ENCODE data around the gene ZEB2.

The ZEB2 gene

DNA sequence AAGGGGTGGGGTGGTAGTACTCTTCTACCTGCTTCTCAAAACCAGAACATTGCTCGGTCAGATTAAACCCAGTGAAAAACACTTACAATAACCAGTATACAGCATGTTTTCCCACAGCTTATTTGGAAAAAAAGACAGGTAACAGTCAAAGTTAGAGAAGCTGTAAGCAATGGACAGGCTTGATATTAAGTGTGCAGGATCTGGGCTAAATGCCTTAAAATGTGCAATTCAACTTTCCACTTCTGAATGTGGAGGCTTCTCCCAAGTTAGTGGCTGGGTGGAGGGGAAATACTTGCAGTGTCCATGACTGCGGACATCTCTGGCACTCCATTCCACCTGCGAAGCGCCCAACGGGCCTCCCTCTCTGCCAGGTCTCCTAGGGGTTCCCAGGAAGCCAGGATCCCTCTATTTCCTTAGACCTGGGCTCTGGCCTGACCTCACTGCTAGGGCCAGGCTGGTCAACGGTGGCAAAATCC is 5.3 kb downstream of the ZEB2 start:
- DNase-seq: peak in 3 of 58 donors; percentile 18 to 34 (median 31)

DNA sequence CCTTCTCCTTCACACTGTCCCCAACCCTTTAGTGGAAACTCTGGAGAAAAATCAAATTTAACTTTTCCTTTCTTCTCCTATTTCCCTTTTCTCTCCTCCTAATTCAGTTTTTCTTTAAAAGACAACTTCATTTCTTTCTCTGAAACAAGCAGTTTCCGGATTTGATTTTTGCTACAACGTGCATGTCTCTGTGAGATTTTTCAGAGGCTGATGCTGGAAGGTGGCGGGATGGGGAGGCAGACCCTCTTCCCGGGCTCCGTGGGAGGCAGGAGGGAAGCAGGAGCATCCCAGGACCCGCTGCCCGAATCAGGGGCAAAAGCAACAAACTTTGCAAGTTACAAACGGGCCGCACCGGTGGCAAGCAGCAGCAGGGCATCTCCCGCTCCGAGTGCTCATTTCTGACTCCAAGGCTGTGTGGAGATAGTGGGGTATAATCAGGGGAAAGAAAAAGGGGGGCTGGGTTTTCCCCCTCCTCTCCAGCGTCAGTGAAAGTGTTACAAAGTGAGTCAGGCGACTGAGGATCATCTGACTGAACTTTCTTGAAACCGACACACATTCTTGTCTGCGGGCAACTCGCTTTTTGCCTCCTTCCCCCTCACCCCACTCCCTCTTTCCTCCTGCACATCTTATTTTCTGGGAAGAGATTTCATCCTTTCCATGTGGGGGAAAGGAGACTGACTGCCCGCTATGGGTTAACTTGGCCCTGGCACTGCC is 6.4 kb downstream of the ZEB2 start:
- DNase-seq: peak in 18 of 58 donors; percentile 39 to 62 (median 52)

- no peak for DNase-seq
These were observed 7.0 kb downstream of the ZEB2 start for GRCh38 chr2:144512891-144513351.

DNA sequence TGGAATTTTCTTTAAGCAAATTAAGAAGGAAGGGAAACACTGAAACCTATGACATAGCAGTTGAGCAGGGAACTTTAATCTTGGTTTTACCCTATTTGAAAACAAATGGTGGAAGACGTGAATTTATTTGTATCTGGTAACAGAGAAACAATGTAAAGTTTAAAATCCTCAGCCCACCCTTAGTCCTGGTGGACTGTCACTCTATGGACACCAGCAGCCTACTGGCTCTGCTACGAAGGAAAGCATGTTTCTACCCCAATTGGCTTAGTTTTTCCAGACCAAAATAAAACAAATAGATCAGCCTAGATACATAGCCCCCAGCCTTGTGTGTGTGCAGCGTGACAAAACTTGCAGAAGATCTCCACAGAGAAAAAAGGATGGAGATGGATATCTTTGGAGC is 7.4 kb downstream of the ZEB2 start:
- no peak for DNase-seq

DNA sequence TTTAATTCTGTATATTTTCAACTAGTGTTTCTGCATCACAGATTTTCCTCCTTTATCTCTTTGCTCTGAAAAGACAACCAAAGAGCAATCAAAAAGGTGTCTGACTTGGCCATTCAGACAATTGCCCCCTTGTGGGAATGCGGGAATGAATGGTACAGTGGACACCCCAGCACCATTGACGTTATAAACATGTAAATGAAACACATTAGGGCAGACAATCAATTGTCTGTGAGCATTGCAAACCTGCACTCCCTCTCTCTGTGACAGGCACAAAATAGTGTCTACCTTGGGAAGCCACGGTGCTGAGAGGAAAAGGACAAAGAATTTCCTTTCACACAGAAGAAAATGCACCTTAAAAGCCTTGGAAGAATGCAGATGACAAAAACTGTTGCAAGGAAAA is 8.0 kb downstream of the ZEB2 start:
- DNase-seq: peak in 20 of 58 donors; percentile 39 to 85 (median 56)

DNA sequence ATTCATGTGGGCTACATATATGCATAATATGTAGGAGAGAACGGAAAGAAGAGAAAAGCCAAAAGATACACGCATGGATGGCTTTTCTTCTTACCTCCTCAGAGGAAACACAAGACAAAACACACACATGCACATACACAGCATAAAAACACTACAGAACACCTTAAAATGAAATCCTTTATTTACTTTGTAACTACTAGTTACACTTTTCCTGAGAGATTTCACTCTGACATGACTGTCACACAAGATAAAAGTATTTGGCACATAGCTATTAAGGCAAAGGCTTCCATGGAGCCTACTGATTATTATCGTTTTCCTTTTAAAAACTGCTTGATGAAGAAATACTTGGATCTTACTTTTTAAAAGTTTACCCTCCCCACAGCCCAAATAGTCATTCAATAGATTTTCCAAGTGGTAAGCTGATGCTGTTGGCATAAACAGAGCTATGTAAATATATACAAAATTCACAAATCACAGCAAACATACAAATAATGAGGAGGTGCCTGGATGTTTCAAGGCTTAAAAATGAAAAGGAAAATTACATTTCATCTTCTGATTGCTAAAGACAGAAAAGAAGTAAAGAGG is 8.6 kb downstream of the ZEB2 start:
- DNase-seq: no peak

DNA sequence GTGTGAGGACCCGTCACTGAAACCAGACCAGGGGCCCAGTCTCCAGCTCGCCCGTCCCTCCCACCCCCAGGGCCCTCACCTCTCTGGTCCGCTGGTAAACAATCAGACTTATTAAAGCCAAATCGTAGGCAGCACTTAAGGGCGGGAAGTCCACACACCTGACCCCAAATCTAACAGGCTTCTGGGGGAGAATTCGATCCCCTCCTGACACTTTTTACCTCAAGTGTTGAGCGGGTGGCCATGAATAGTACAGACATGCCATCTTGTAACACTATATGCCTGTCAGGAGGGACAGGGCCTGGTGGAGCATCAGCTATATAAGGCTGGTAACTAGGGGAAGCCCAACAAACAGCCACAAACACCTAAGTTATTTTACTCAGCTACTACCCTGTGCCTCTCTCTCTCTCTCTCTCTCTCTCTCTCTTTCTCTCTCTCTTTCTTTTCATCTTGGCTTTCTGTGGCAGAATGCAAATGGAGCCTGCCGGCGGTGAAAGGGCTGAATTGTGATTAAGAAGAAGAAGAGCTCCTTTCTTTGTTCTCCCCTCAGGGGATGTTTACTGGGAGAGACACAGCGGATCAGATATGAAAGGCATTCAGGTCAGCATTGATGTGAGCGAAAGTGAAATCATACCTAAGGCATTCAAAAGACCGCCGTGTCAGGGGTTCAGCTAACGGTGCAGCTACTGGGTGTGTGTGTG is 9.5 kb downstream of the ZEB2 start:
- peak in 6 of 58 donors; percentile 10 to 63 (median 42) for DNase-seq

- DNase-seq: no peak
These were observed 10.1 kb downstream of the ZEB2 start for GRCh38 chr2:144509879-144510221.

DNA sequence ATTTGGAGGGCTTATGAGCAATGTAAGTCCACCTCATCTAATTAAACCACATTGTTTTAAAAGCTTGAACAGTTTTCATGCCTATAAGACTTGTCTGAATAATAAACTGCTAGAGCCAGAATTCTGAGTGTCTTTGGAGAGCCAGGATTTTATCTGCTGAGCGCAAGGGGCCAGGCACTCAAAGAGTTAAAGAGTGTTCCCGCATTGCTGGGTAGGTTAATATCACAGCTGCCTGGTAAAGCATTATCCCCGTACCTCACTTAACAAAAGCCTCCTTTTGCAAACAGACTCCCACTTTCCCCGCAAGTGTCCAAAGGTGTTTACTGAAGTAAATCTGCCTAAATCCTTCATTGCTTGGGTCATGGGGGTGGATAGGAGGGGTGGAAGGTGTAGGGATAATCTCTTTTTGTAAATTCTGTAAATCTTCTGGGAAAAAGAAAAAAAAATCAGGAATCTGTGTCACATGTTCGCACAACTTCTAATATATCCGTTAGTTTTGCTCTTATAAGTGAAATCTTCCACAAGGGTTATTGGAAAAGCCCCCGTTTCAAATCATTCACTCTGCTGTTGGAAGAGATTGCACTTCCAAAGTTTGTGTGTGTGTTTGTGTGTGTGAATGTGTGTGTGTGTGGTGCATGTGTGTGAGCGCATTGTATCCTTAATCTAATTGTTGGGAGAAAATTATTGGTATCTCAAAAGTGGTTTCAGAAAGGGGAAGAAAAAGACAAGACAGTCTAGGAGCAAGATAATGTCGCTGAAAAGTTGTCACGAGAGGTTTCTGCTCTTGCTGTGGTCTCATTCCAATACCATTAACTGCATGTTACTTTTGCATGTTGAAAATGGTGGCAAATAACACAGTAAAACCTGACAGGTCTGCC is 10.7 kb downstream of the ZEB2 start:
- no peak for DNase-seq

- DNase-seq: peak in 33 of 58 donors; percentile 25 to 87 (median 58)
These were observed 11.6 kb downstream of the ZEB2 start for GRCh38 chr2:144508172-144508851.

DNA sequence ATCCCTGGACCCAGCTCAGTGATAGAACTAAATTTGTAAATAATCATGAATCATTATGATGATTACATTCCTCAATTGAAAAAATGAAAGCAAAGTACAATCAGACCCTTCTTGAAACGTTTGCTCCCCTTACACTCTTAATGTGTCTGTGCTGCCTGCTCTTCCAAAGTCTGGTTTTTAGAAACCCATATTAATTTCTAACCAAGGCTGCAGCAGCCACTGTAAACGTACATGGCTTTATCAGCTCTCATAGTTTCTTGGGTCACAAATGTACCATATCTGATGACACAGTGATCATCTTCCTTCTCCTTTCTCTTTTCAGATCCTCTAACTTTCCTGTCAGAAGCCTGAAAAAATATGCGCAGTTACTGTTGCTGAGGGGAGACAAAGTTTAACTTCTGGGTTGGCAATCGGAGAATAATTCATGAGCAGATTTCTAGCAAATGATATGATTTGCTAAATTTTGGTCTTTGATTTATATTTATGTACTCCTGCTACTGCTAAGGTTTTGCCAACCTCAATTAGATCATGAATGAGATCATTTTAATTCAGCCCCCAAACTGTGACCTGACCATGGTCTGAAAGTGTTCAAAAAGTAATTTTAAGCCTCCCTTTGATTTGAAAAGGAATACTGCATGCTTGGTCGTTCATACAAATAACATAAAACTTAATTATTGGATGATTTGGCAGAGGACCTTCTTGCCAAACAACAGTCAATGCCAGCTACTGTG is 12.3 kb downstream of the ZEB2 start:
- DNase-seq: no peak

- DNase-seq: no peak
These were observed 14.6 kb downstream of the ZEB2 start for GRCh38 chr2:144505245-144505831.

DNA sequence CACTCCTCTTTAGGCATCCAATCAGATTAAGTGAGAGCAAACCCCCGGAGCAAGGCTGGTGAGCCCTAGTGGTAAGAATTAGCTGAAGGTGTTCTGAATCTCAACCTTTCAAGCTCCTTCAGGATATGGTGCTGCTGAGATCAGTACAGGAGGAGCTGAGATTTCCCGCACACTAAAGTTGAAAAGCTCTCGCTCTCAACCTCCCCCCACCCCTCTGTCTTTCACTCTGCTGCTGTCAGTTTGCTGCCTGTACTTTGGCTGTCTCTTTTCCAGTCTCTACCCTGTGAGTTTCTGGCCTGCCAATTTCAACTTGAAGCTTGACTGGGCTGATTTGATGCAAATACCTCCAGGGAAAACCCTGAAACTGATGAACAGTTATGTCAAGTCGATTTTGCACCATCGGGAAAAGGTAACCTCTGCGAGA is 15.7 kb downstream of the ZEB2 start:
- peak in 3 of 58 donors; percentile 23 to 37 (median 35) for DNase-seq

GRCh38 chr2:144503242-144503641 is 16.7 kb downstream of the ZEB2 start:
- peak in 2 of 58 donors; percentile 31 to 57 for DNase-seq

GRCh38 chr2:144502369-144502768 is 17.6 kb downstream of the ZEB2 start:
- DNase-seq: no peak

DNA sequence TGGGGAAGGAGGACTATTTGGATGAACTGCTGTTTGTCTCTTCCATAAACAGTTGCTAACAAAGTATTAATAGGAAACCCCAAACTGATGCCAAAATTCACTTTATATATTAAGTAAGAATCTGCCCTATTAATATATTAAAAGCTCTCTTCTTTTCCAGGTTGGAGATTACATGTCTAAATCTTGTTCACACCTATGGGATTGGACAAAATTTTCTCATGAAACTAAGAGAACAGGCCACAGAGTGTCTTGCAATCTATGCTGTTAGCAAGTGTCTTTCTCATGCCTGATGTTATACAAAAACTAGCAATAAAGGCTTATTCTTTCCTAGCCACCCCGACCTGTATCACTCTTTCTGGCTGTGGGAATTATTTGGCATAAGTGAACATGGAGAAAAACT is 18.3 kb downstream of the ZEB2 start:
- DNase-seq: no peak

GRCh38 chr2:144501118-144501517 is 18.8 kb downstream of the ZEB2 start:
- no peak for DNase-seq

DNA sequence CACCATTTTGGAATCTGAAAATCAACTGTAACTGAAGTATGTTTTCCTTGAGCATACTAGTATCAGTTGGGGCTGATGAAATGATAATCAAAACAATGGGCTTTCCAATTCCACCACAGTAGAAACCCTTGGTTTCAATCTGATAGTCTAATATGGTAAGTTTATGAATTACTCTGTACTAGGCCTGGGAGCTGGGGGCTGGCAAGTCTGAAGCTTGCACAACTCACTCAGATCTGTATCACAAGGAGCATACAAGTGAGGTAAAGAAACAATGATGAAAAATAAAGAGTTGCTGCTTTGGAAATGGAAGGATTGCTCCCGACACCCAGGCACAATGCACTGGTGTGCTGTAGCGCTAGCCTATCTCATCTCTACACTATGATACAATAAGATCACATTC is 19.4 kb downstream of the ZEB2 start:
- no peak for DNase-seq

- no peak for DNase-seq
These were observed 21.6 kb downstream of the ZEB2 start for GRCh38 chr2:144498277-144498676.
